Fibroblast of the aortic adventitia (primary cell): Measurements from ENCODE around the gene RAB1A. TPM values are rescaled to one million over a fixed set of nuclear protein-coding genes. Genes with fewer than 3 reads are reported as not detected.

Source experiments
- DNase-seq: peaks from one replicate; pipeline ENCODE4 v3.0.0-alpha.2; 2010; ENCODE audit warnings: low read depth
- H3K4me3 ChIP-seq: 2 replicates; pipeline ENCODE4 v1.5.1; 2011; ENCODE audit warnings: low read depth, mild to moderate bottlenecking, control low read depth, low read length, moderate library complexity
- CTCF ChIP-seq: IDR thresholded peaks from 2 replicates; pipeline ENCODE4 v1.5.1; 2011; ENCODE audit warnings: mild to moderate bottlenecking, low read length, control low read depth, inconsistent platforms; ENCODE audit not compliant: insufficient read depth
- total RNA-seq: library from RNA; depleted of rRNA; stranded (reverse); fragments of >200 nt; gene quantifications from 2 replicates; pipeline ENCODE4 v1.2.3, GENCODE V29; 2012; ENCODE audit warnings: low replicate concordance

The RAB1A gene
- total RNA-seq, 1 donor = 80.7 TPM

DNA sequence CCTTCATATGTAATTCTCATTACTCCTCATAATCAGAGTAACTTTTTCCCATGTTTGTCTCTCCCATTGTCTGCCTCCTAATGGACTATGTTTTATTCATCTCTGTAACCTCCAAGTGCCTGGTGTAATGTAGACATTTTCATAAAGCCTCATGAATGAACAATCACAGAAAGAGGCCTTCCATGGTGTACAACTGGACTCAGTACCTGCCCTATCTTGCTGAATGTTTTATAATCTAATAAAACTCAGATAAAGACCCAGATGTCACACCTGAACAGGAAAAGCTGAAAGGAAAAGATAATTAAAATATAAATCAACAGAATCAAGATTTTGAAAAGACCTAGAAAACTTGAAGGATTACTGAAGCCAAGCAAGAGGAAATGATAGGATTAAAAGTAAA is 36.7 kb downstream of the RAB1A start:
- TF ChIP-seq CTCF = no peak
- H3K4me3 ChIP-seq = no peak overlapping the region
- DNase-seq = no peak

DNA sequence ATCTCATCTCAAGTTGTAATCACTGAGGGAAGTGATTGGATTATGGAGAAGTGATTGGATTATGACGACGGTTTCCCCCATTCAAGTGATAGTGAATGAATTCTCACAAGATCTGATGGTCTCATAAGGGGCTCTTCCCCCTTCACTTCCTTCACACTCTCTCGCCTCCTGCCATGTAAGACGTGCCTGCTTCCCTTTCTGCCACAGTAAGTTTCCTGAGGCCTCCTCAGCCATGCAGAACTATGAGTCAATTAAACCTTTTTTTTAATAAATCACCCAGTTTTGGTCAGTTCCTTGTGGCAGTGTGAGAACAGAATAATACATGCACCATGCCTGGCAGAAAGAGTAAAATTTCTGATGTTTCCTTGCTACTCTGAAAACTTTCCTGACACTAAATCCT is 37.1 kb downstream of the RAB1A start:
- DNase-seq = no peak
- H3K4me3 ChIP-seq = no peak overlapping the region
- no peak for TF ChIP-seq CTCF

GRCh38 chr2:65085148-65085547 is 44.8 kb downstream of the RAB1A start:
- no peak for TF ChIP-seq CTCF
- H3K4me3 ChIP-seq = no peak overlapping the region
- no peak for DNase-seq

DNA sequence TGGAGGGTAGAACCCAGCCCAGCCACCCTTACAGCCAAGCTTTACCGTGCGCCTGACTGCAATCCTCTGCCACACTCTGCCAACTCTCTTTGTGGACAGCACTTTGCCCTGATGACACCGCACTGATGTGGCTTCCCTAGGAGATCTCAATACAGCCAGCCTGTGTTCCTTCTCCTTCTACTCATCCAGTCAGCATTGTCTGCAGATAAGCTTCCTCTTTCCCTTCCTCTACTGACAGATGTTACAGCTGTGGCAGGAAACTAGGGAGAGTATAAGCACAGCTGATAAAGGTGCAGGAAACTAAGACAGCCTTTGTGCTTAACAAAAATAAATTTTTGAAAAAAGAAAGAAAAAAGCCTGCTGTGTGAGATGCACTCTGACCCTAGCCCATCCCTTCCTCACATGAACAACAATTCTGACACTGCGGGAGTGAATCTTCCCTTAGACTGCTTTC is 48.6 kb downstream of the RAB1A start:
- TF ChIP-seq CTCF = no peak
- no peak for DNase-seq
- no peak overlapping the region for H3K4me3 ChIP-seq

GRCh38 chr2:65079017-65079416 is 50.9 kb downstream of the RAB1A start:
- TF ChIP-seq CTCF = no peak

GRCh38 chr2:65077898-65078297 is 52.0 kb downstream of the RAB1A start:
- TF ChIP-seq CTCF = no peak
- DNase-seq = no peak
- no peak overlapping the region for H3K4me3 ChIP-seq

More at GRCh38 chr2:65079017-65079416, 50.9 kb downstream of the RAB1A start:
- no peak overlapping the region for H3K4me3 ChIP-seq
- DNase-seq = no peak

DNA sequence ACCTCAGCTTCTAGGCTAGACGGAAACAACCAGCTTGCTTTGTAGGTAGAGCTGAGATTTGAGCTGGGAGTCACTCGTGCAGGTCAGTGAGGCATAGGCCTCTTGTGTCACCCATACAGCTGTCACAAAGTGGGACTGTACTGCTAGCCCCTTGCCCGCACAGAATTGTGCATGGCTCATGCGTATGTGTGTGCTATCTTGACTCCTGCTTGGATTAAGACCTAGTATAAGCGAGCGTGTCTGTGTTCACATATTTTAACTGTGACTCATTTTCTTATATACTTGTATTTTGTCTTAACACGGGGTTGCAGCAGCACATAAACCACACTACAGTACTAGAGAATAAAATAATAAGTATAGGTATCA is 53.6 kb downstream of the RAB1A start:
- DNase-seq = peak; percentile 82

More for the DNA sequence above, 53.6 kb downstream of the RAB1A start:
- TF ChIP-seq CTCF = no peak
- H3K4me3 ChIP-seq = no peak overlapping the region
